Prostate gland (tissue), 2 donors: Measurements from ENCODE around the gene GMPPA.

ENCODE experiments used
- CTCF ChIP-seq, 4 experiments: fragments of 200-600 bp in 2 of 4; fragments of 450-650 bp in 2 of 4; sonication (generic) in 2 of 4; IDR thresholded peaks; 1 replicate in 3 of 4; 2 replicates in 1 of 4; pipeline ENCODE4 v1.5.1; 2016 to 2019; ENCODE audit warnings: antibody characterized with exemption in 4 of 4, mild to moderate bottlenecking in 2 of 4, moderate library complexity in 2 of 4
- POLR2A ChIP-seq: fragments of 450-650 bp; IDR thresholded peaks from one replicate; pipeline ENCODE4 v1.6.1; 2016; ENCODE audit warnings: antibody characterized with exemption, mild to moderate bottlenecking

- TF ChIP-seq CTCF (IDR thresholded peaks at IDR 0.05), result no peak
- no peak for TF ChIP-seq POLR2A
Observed at GRCh38 chr2:219501849-219502248, 3.2 kb downstream of the GMPPA start.
